GM08714 (cell line): Measurements from ENCODE around the gene KLHL2.
"Not testable (repeated sequence)": the region's sequence is repeated elsewhere in the genome, so short reads cannot be mapped to it uniquely, and the experiment has no call there.

Experiments used
- H3K4me3 ChIP-seq: fragments of 200-500 bp; sonication (Bioruptor generic); 2 replicates; pipeline ENCODE4 v1.5.1; 2014; ENCODE audit warnings: mild to moderate bottlenecking, low read length, inconsistent platforms
- ZNF274 ChIP-seq: IDR thresholded peaks from 2 replicates; pipeline ENCODE4 v1.6.1; 2012; ENCODE audit warnings: mild to moderate bottlenecking, low read depth, low read length

Gene KLHL2

DNA sequence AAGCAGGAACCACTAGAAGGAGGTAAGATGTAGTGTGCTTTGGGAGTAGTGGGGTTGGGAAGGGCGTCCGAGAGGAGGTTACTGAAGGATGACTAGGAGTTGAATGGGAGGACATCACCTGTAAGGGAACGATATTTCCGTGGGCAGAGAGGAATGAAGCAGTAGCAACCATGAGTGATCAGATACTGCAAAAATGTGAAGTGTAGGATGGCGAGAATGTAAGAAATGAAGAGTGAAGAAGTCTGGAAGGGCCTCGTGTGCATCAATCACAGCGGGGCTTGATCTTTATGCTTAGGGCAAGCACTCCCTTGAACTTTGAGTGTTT lies 120.7 kb downstream of the KLHL2 start:
- no peak for TF ChIP-seq ZNF274
- peak overlapping the region; percentile 98 for H3K4me3 ChIP-seq

GRCh38 chr4:165328708-165329107 lies 121.3 kb downstream of the KLHL2 start:
- no peak for TF ChIP-seq ZNF274
- H3K4me3 ChIP-seq, result peak overlapping the region; percentile 98

DNA sequence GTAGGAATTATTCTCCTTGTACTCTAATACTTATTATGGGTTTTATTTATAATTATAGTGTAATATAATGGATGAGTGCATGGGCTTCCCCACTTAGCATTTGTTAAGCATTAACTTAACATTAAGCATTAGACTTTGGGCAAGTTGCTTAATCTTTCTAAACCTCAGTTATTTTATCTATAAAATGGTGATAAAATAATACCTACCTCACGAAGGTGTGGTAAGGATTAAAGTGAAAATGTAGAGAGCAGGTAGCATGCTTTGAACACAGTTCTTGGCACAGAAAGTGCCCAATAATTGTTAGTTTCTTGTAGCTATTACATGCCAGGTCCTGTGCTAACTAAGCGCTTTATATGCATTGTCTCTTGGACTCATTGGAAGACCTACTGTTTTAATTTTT lies 122.7 kb downstream of the KLHL2 start:
- no peak for TF ChIP-seq ZNF274
- no peak overlapping the region; the same call in 1 of the 2 replicates for H3K4me3 ChIP-seq

- H3K4me3 ChIP-seq, result no peak overlapping the region
- no peak for TF ChIP-seq ZNF274
Observed at GRCh38 chr4:165330666-165331065, 123.3 kb downstream of the KLHL2 start.

DNA sequence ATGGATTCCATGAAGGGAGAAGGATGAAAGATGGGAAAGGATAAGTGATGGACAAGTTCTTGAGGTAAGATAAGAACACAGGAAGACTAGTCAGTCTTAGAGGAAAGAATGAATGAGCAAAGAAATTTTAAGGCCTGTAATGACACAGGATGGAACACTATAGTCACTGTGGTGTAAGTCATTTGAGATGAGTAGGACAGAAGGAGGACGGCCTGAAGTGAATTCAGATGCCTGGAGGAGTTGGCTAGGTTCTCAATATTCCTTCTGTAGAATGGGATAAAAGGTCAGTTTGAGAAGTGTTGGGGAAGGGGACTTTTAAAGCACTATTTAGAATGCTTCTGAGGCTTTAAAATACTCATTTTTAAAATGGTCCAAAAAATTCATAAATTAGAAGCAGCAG lies 124.0 kb downstream of the KLHL2 start:
- no peak overlapping the region; the same call in 1 of the 2 replicates for H3K4me3 ChIP-seq
- TF ChIP-seq ZNF274, result no peak

- no peak for TF ChIP-seq ZNF274
- H3K4me3 ChIP-seq, result peak overlapping the region; percentile 24
Observed at GRCh38 chr4:165331823-165332222, 124.5 kb downstream of the KLHL2 start.

GRCh38 chr4:165332502-165332901 lies 125.1 kb downstream of the KLHL2 start:
- no peak for TF ChIP-seq ZNF274
- H3K4me3 ChIP-seq, result no peak overlapping the region; the same call in 1 of the 2 replicates

- no peak overlapping the region for H3K4me3 ChIP-seq
- no peak for TF ChIP-seq ZNF274
Observed at GRCh38 chr4:165335163-165335703, 127.9 kb downstream of the KLHL2 start.

DNA sequence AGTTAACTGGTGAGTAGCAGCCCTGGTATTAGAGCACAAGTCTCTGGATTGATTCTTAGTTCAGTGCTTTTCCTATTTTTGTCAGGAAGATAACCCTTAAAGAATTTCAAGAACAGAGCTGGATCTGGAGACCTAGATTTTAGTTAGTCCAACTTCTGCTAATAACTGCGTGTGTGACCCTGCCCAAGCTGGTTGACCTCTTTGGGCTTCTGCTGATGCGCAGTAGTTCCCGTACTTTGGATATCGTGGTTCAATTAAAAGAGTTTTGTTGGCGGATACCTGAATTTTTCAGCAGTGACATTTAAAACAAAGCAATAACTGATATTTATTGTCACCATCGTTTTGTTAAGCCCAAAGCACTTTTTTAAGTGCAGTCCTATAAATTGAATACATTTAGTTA lies 129.4 kb downstream of the KLHL2 start:
- no peak for TF ChIP-seq ZNF274
- H3K4me3 ChIP-seq, result no peak overlapping the region

- not testable (repeated sequence) for H3K4me3 ChIP-seq
Observed at GRCh38 chr4:165342340-165342739, 135.0 kb downstream of the KLHL2 start.

GRCh38 chr4:165343353-165344191 lies 136.2 kb downstream of the KLHL2 start:
- no peak overlapping the region for H3K4me3 ChIP-seq
- no peak for TF ChIP-seq ZNF274

GRCh38 chr4:165345666-165346417 lies 138.5 kb downstream of the KLHL2 start:
- H3K4me3 ChIP-seq, result no peak overlapping the region
- no peak for TF ChIP-seq ZNF274

DNA sequence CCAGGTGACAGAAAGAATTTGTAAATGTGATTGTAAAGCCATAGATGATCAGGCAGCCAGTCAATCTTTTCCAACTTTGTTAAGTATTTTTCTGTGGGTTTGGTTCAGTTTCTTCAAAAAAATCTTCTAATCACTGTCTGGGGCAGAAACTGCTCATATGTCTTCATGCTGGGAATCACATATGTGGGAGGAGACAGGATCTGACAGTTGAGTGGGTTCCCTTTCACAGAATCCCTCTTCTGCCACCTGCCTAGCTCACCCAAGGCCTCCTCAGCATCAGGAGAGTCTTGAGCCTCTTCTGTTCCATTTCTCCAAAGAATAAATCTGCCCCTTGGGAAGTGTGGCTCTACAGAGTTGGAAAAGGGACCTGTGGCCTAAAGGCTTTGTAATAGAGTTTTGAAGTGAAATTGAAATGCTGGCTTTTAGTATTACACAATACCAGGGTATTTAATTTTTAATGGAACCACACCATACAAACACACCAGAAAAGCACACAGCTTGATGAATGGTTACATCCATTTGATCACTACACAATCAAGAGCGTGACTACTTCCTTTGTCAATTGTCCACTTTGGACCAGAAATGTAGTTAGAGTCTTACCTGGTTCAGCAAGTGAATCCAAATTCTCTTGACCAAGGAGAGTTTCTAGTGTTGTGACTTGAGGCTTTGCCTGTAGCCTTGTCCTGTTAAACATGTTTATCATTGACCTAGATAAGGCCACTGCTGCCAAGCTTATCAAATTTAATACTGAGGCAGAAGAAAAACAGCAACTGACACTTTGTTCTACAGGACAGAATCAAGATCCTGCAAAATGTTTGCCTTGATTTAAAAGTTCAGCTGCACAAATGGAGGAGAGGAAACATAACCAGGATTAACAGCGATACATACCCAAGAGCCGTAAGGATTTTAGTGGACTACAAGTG lies 140.5 kb downstream of the KLHL2 start:
- no peak overlapping the region for H3K4me3 ChIP-seq
- TF ChIP-seq ZNF274, result no peak
